ENCODE data around the gene ABLIM3. TPM values are rescaled to one million over a fixed set of nuclear protein-coding genes. Genes with fewer than 3 reads are reported as not detected.

Gene ABLIM3
- total RNA-seq, 1 experiment from 2014 or later = not detected

DNA sequence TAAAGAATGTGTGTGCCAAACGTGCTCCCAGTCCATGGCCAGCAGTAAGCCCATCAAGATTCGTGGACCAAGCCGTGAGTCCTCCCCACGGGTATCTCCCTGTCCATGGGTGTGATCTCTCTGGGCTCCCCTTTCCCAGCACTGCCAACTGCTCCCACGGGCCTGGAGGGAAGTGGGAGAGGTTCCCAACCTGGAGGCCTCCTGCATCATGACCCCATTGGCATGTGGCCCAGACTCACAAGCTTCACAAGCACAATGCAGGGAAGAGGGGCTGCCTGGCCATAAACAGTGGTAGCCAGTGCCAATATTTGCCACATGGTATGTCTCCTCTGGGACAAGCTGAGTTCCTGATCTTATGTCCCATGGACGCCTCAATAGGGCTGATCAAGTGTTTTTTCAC is 59.1 kb downstream of the ABLIM3 start:
- Histone ChIP-seq H3K36me3 (ENCODE audit: insufficient read depth, low read length) (no peaks in the 10 kb centered on the region), H3K79me2 (ENCODE audit: low read length) (no peaks in the 10 kb centered on the region), H3K4me1 (ENCODE audit: low read length) (no peaks in the 10 kb centered on the region), H3K9me3 (ENCODE audit: low read length) (no peaks in the 10 kb centered on the region), H3K4me3 (ENCODE audit: low read length) (no peak overlapping the region), H3K27ac (ENCODE audit: low read length) (no peak overlapping the region), H2AFZ (ENCODE audit: low read length) (no peak overlapping the region), H3K27me3 (ENCODE audit: low read length) (peaks cover 6% of the 10 kb centered on the region; the same call in 1 of the 2 replicates), H3K9me2 (replicated peaks; ENCODE audit: insufficient read depth, low read length) (no peaks in the 10 kb centered on the region), H3K9ac (ENCODE audit: low read length) (no peak overlapping the region), H4K20me1 (ENCODE audit: insufficient read depth, low read depth, low read length) (no peaks in the 10 kb centered on the region), H3K4me2 (ENCODE audit: low read depth, low read length, poor library complexity, severe bottlenecking) (no peak overlapping the region)
- DNase-seq = no peak

DNA sequence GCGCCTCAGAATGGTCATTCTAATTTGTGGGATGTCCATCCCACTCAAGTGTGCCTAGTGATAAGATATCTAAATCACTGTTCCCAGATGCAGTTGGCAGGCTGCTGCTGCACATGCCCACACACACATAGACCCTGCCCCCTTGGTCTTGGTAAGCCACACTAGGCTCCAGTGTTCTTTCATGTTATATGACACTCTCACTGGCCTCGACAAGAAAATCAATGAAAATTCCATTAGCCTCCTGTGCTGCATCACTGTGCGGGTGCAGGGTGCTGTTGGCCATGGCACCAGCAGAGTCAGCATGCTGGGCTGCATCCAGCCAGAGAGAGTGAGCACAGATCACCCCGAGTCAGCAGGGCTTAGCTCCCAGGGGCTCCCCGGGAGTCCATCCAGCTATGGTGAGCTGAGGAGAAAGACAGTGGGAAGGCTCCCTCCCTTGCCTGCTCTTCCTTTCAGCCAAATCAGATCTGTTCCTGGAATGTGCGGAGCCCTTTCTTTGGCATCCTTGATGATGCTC is 59.9 kb downstream of the ABLIM3 start:
- H4K20me1 ChIP-seq (ENCODE audit: insufficient read depth, low read depth, low read length) = no peaks in the 10 kb centered on the region
- no peak overlapping the region for H2AFZ ChIP-seq (ENCODE audit: low read length)
- no peaks in the 10 kb centered on the region for H3K4me1 ChIP-seq (ENCODE audit: low read length)
- no peaks in the 10 kb centered on the region for H3K36me3 ChIP-seq (ENCODE audit: insufficient read depth, low read length)
- H3K9me2 ChIP-seq (replicated peaks; ENCODE audit: insufficient read depth, low read length) = no peaks in the 10 kb centered on the region
- no peak overlapping the region for H3K4me2 ChIP-seq (ENCODE audit: low read depth, low read length, poor library complexity, severe bottlenecking)
- H3K79me2 ChIP-seq (ENCODE audit: low read length) = no peaks in the 10 kb centered on the region
- no peak overlapping the region for H3K9ac ChIP-seq (ENCODE audit: low read length)
- H3K27ac ChIP-seq (ENCODE audit: low read length) = no peak overlapping the region
- DNase-seq = no peak
- H3K9me3 ChIP-seq (ENCODE audit: low read length) = no peaks in the 10 kb centered on the region
- no peak overlapping the region for H3K4me3 ChIP-seq (ENCODE audit: low read length)
- peaks cover 6% of the 10 kb centered on the region; the same call in 1 of the 2 replicates for H3K27me3 ChIP-seq (ENCODE audit: low read length)

GRCh38 chr5:149202910-149203451 is 61.7 kb downstream of the ABLIM3 start:
- Histone ChIP-seq H3K79me2 (ENCODE audit: low read length) (no peaks in the 10 kb centered on the region), H3K27me3 (ENCODE audit: low read length) (peaks cover 6% of the 10 kb centered on the region; the same call in 1 of the 2 replicates), H2AFZ (ENCODE audit: low read length) (no peak overlapping the region), H3K4me1 (ENCODE audit: low read length) (no peaks in the 10 kb centered on the region), H4K20me1 (ENCODE audit: insufficient read depth, low read depth, low read length) (no peaks in the 10 kb centered on the region), H3K27ac (ENCODE audit: low read length) (no peak overlapping the region), H3K4me3 (ENCODE audit: low read length) (no peak overlapping the region), H3K9me3 (ENCODE audit: low read length) (no peaks in the 10 kb centered on the region), H3K36me3 (ENCODE audit: insufficient read depth, low read length) (no peaks in the 10 kb centered on the region), H3K9me2 (replicated peaks; ENCODE audit: insufficient read depth, low read length) (no peaks in the 10 kb centered on the region), H3K9ac (ENCODE audit: low read length) (no peak overlapping the region), H3K4me2 (ENCODE audit: low read depth, low read length, poor library complexity, severe bottlenecking) (no peak overlapping the region)
- no peak for DNase-seq

DNA sequence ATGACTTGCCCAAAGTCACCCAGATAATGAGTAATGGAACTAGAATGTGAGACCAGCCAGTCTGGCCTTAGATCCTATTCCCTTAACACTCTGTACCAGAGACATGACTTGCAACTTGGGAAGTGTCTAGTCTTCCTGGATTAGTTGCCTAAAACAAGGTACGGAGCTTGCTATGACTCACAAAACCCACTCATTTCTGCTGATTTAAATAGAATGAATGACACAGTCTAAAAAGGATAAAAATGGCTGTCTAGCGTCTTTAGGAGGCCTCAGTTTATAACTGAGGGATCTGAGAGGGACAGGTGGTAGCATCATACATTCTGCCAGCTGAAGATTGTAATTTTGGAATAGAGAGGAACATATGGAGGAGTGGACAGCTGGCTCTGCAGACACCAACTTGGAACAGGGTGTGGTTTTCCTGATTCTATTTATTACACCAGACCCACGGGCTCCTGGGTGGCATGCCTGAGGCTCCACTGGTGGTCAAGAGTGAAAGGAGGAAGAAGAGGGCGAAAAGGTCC is 62.7 kb downstream of the ABLIM3 start:
- Histone ChIP-seq H3K27ac (ENCODE audit: low read length) (no peak overlapping the region), H3K4me2 (ENCODE audit: low read depth, low read length, poor library complexity, severe bottlenecking) (no peak overlapping the region), H3K9me3 (ENCODE audit: low read length) (no peaks in the 10 kb centered on the region), H3K36me3 (ENCODE audit: insufficient read depth, low read length) (no peaks in the 10 kb centered on the region), H3K4me1 (ENCODE audit: low read length) (no peaks in the 10 kb centered on the region), H2AFZ (ENCODE audit: low read length) (no peak overlapping the region), H3K27me3 (ENCODE audit: low read length) (peaks cover 6% of the 10 kb centered on the region; the same call in 1 of the 2 replicates), H3K9me2 (replicated peaks; ENCODE audit: insufficient read depth, low read length) (no peaks in the 10 kb centered on the region), H3K79me2 (ENCODE audit: low read length) (no peaks in the 10 kb centered on the region), H4K20me1 (ENCODE audit: insufficient read depth, low read depth, low read length) (no peaks in the 10 kb centered on the region), H3K4me3 (ENCODE audit: low read length) (no peak overlapping the region), H3K9ac (ENCODE audit: low read length) (no peak overlapping the region)
- no peak for DNase-seq

DNA sequence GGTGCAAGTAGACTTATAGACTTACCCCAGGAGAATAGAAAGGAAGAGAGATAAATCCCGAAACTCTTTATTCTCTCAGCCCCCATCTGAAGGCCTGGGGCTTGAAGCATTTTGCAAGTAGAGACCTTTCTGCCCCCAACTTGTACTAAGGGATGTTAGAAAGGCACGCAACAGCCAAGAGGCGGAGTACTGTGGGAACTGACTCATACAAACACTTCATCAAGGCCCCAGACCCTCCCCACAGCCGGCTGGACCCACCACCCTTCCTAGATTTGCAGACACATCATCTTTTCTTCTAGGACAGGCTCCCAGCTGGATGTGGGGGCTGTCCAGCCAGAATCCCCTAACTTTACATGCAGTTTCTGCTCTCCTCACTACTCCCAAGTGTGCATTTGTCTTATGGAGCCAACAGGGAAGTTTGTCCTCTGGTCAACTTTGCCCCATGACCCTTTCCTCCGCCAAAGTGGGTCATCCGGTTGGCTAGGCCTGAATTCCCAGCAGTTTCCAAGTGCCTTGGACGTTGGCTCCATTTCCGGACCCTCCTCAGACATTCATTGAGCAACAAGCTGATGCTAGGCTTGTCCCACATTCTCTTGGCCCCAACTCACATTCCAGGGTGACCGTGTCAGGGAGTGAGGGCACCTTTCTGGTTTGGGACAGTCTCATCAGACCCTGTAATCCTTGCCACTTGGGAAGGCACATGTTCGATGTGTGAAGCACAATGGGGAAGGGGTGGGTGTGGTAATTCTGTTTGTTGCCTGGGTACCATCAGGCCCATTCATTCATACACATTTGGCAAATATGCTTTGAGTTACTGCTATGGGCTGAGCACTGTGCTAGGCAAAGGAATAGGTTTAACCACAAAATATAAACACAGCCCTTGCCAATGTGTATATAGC is 64.6 kb downstream of the ABLIM3 start:
- no peak for DNase-seq
- no peaks in the 10 kb centered on the region for H3K79me2 ChIP-seq (ENCODE audit: low read length)
- H4K20me1 ChIP-seq (ENCODE audit: insufficient read depth, low read depth, low read length) = no peaks in the 10 kb centered on the region
- no peak overlapping the region for H3K27ac ChIP-seq (ENCODE audit: low read length)
- H3K9me2 ChIP-seq (replicated peaks; ENCODE audit: insufficient read depth, low read length) = no peaks in the 10 kb centered on the region
- peaks cover 6% of the 10 kb centered on the region; the same call in 1 of the 2 replicates for H3K27me3 ChIP-seq (ENCODE audit: low read length)
- H3K36me3 ChIP-seq (ENCODE audit: insufficient read depth, low read length) = no peaks in the 10 kb centered on the region
- H3K4me1 ChIP-seq (ENCODE audit: low read length) = no peaks in the 10 kb centered on the region
- H3K9me3 ChIP-seq (ENCODE audit: low read length) = no peaks in the 10 kb centered on the region
- H2AFZ ChIP-seq (ENCODE audit: low read length) = no peak overlapping the region
- H3K4me2 ChIP-seq (ENCODE audit: low read depth, low read length, poor library complexity, severe bottlenecking) = no peak overlapping the region
- no peak overlapping the region for H3K9ac ChIP-seq (ENCODE audit: low read length)
- no peak overlapping the region for H3K4me3 ChIP-seq (ENCODE audit: low read length)

GRCh38 chr5:149206524-149207141 is 65.3 kb downstream of the ABLIM3 start:
- H3K27me3 ChIP-seq (ENCODE audit: low read length) = peaks cover 6% of the 10 kb centered on the region; the same call in 1 of the 2 replicates
- no peaks in the 10 kb centered on the region for H3K79me2 ChIP-seq (ENCODE audit: low read length)
- DNase-seq = no peak
- H2AFZ ChIP-seq (ENCODE audit: low read length) = no peak overlapping the region
- H3K9me2 ChIP-seq (replicated peaks; ENCODE audit: insufficient read depth, low read length) = no peaks in the 10 kb centered on the region
- H3K9me3 ChIP-seq (ENCODE audit: low read length) = no peaks in the 10 kb centered on the region
- no peaks in the 10 kb centered on the region for H3K4me1 ChIP-seq (ENCODE audit: low read length)
- H3K9ac ChIP-seq (ENCODE audit: low read length) = no peak overlapping the region
- H3K4me3 ChIP-seq (ENCODE audit: low read length) = no peak overlapping the region
- H4K20me1 ChIP-seq (ENCODE audit: insufficient read depth, low read depth, low read length) = no peaks in the 10 kb centered on the region
- no peak overlapping the region for H3K27ac ChIP-seq (ENCODE audit: low read length)
- no peak overlapping the region for H3K4me2 ChIP-seq (ENCODE audit: low read depth, low read length, poor library complexity, severe bottlenecking)
- H3K36me3 ChIP-seq (ENCODE audit: insufficient read depth, low read length) = no peaks in the 10 kb centered on the region

- Histone ChIP-seq H3K36me3 (ENCODE audit: insufficient read depth, low read length) (no peaks in the 10 kb centered on the region), H3K4me1 (ENCODE audit: low read length) (no peaks in the 10 kb centered on the region), H3K27ac (ENCODE audit: low read length) (no peak overlapping the region), H3K9me3 (ENCODE audit: low read length) (no peaks in the 10 kb centered on the region), H2AFZ (ENCODE audit: low read length) (no peak overlapping the region), H3K27me3 (ENCODE audit: low read length) (peaks cover 6% of the 10 kb centered on the region; the same call in 1 of the 2 replicates), H3K4me2 (ENCODE audit: low read depth, low read length, poor library complexity, severe bottlenecking) (no peak overlapping the region), H3K4me3 (ENCODE audit: low read length) (no peak overlapping the region), H3K79me2 (ENCODE audit: low read length) (no peaks in the 10 kb centered on the region), H3K9ac (ENCODE audit: low read length) (no peak overlapping the region), H4K20me1 (ENCODE audit: insufficient read depth, low read depth, low read length) (no peaks in the 10 kb centered on the region), H3K9me2 (replicated peaks; ENCODE audit: insufficient read depth, low read length) (no peaks in the 10 kb centered on the region)
- no peak for DNase-seq
Measured at GRCh38 chr5:149207831-149208230, 66.5 kb downstream of the ABLIM3 start.

- no peak overlapping the region for H3K9ac ChIP-seq (ENCODE audit: low read length)
- DNase-seq = no peak
- H4K20me1 ChIP-seq (ENCODE audit: insufficient read depth, low read depth, low read length) = no peaks in the 10 kb centered on the region
- H3K9me2 ChIP-seq (replicated peaks; ENCODE audit: insufficient read depth, low read length) = no peaks in the 10 kb centered on the region
- H3K27ac ChIP-seq (ENCODE audit: low read length) = no peak overlapping the region
- no peaks in the 10 kb centered on the region for H3K9me3 ChIP-seq (ENCODE audit: low read length)
- H3K27me3 ChIP-seq (ENCODE audit: low read length) = no peaks in the 10 kb centered on the region
- no peaks in the 10 kb centered on the region for H3K79me2 ChIP-seq (ENCODE audit: low read length)
- H3K4me2 ChIP-seq (ENCODE audit: low read depth, low read length, poor library complexity, severe bottlenecking) = no peak overlapping the region
- H3K4me1 ChIP-seq (ENCODE audit: low read length) = peaks cover under 1% of the 10 kb centered on the region; the same call in 1 of the 2 replicates
- no peak overlapping the region for H3K4me3 ChIP-seq (ENCODE audit: low read length)
- no peak overlapping the region for H2AFZ ChIP-seq (ENCODE audit: low read length)
- H3K36me3 ChIP-seq (ENCODE audit: insufficient read depth, low read length) = no peaks in the 10 kb centered on the region
Measured at GRCh38 chr5:149210225-149210624, 68.9 kb downstream of the ABLIM3 start.
